HPDE6-E6E7 (cell line): ENCODE results near the gene LRBA.

Source experiments
- DNase-seq: peaks from one replicate; pipeline ENCODE4 v3.0.0; 2011; ENCODE audit warnings: missing footprints; ENCODE audit errors: extremely low spot score

The LRBA gene

DNA sequence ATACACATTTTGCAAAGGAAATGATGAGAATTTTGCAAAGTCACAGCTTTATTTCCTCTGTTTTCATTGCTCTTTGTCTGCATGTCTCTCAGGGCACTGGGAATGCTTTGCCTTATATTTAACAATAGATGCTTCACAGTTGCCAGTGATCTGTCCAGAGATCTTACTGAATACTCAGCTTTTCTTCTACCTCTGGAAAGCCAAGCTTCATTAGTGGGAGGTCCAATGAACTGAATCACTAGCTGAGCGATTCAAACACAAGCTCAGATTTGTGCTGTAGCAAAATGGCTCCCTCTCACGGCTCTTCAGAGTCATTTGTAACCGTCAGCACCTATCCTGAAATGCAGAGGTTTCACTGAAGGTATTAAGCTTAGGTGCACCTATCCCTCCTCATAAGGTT, 797.9 kb downstream of the LRBA start:
- DNase-seq, result peak; percentile 48

DNA sequence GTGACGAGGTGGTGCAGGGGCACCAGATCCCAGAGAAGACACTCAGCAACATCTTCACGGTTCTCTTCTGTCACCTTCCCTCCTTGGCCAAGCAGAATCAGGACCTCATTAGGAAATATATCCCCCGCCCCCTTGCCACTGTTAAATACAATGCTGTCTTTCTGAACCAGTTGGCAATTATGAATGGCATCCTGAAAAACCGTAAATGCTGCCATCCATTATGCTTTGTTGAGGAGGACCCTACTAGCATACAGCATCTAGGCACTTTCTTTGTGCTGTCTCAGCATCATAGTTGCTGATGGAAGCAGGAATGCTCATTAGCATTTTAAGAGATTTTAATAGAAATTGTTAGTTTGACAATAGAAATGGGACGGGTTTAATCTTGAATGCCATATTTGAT, 798.4 kb downstream of the LRBA start:
- no peak for DNase-seq

DNA sequence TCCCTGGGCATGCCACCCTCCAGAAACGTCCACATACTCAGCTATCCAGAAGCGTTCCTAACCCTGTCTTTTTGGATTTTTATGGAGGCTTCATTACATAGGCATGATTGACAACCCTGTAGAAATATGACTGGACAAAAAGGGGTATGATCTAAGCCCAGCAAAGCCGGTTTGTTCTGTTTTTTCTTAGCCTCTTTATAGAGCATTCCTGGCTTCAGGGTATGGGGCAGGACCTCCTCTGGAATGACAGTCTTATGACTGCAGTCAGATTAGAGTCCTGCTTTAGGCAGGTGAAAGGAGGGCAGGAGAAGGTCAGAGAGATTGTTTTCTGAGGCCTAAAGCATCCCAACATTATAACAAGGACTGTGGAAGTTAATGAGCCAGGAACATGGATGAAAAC, 799.5 kb downstream of the LRBA start:
- DNase-seq, result peak; percentile 27
